HepG2 (cell line): ENCODE results near the gene SLC38A3. TPM values are rescaled to one million over a fixed set of nuclear protein-coding genes. Genes with fewer than 3 reads are reported as not detected.

Source experiments
- ARID5B ChIP-seq: IDR thresholded peaks from 2 replicates; pipeline ENCODE4 v1.4.0; 2020; ENCODE audit warnings: mild to moderate bottlenecking, missing genetic modification reagents
- ATAD3A ChIP-seq: sonication (generic); formaldehyde crosslinking; IDR thresholded peaks from 2 replicates; pipeline ENCODE4 v1.4.0; 2020; ENCODE audit warnings: missing genetic modification reagents
- FOSL1 ChIP-seq: sonication (generic); formaldehyde crosslinking; IDR thresholded peaks from 2 replicates; pipeline ENCODE4 v1.9.0; 2021; ENCODE audit warnings: missing genetic modification reagents, borderline replicate concordance
- FOXK1 ChIP-seq: sonication (generic); formaldehyde crosslinking; IDR thresholded peaks from 2 replicates; pipeline ENCODE4 v1.4.0; 2020; ENCODE audit warnings: low read depth, missing genetic modification reagents, borderline replicate concordance
- IRX3 ChIP-seq: sonication (generic); formaldehyde crosslinking; IDR thresholded peaks from 2 replicates; pipeline ENCODE4 v1.8.1; 2023; ENCODE audit warnings: mild to moderate bottlenecking, low read depth, missing genetic modification reagents, borderline replicate concordance
- MAFF ChIP-seq: IDR thresholded peaks from 2 replicates; pipeline ENCODE4 v1.6.1; 2011; ENCODE audit warnings: low read depth, low read length, improper control_type of control experiment
- NFKBIZ ChIP-seq: IDR thresholded peaks from 2 replicates; pipeline ENCODE4 v1.6.1; 2018; ENCODE audit warnings: missing genetic modification reagents, missing compliant biosample characterization
- NR2F1 ChIP-seq, 2 experiments: fragments of 450-650 bp in 1 of 2; formaldehyde crosslinking in 1 of 2; IDR thresholded peaks; 2 replicates each; pipeline versions ENCODE4 v1.5.0 to v1.6.1; 2016 to 2020; ENCODE audit warnings: mild to moderate bottlenecking in 1 of 2, missing compliant biosample characterization in 1 of 2, missing genetic modification reagents in 1 of 2, moderate library complexity in 1 of 2
- PHF5A ChIP-seq: IDR thresholded peaks from one replicate; pipeline ENCODE4 v1.6.1; 2018; ENCODE audit warnings: low read depth, missing genetic modification reagents; ENCODE audit not compliant: unreplicated experiment
- PITX1 ChIP-seq: sonication (generic); formaldehyde crosslinking; IDR thresholded peaks from 2 replicates; pipeline ENCODE4 v1.5.1; 2020; ENCODE audit warnings: mild to moderate bottlenecking, missing genetic modification reagents
- RFX1 ChIP-seq: fragments of 450-650 bp; IDR thresholded peaks from 2 replicates; pipeline ENCODE4 v1.6.1; 2017
- RFX5 ChIP-seq: IDR thresholded peaks from 2 replicates; pipeline ENCODE4 v1.6.1; 2011; ENCODE audit warnings: low read depth, low read length, improper control_type of control experiment
- SETDB1 ChIP-seq: sonication (generic); formaldehyde crosslinking; IDR thresholded peaks from 2 replicates; pipeline ENCODE4 v1.5.1; 2020; ENCODE audit warnings: missing genetic modification reagents, mild to moderate bottlenecking, borderline replicate concordance
- SMYD3 ChIP-seq: sonication (generic); formaldehyde crosslinking; IDR thresholded peaks from 2 replicates; pipeline ENCODE4 v1.8.1; 2023; ENCODE audit warnings: mild to moderate bottlenecking, missing genetic modification reagents
- SYNCRIP ChIP-seq: fragments of 200-400 bp; formaldehyde crosslinking; IDR thresholded peaks from 2 replicates; pipeline ENCODE4 v1.6.1; 2018; ENCODE audit warnings: mild to moderate bottlenecking, low read depth, low read length; ENCODE audit not compliant: insufficient read depth
- TEF ChIP-seq: sonication (generic); formaldehyde crosslinking; IDR thresholded peaks from 2 replicates; pipeline ENCODE4 v1.5.0; 2020; ENCODE audit warnings: missing genetic modification reagents
- ZNF160 ChIP-seq: sonication (generic); formaldehyde crosslinking; IDR thresholded peaks from 2 replicates; pipeline ENCODE4 v1.8.0; 2022; ENCODE audit warnings: mild to moderate bottlenecking, inconsistent platforms, missing genetic modification reagents
- ZNF235 ChIP-seq: sonication (generic); formaldehyde crosslinking; IDR thresholded peaks from 2 replicates; pipeline ENCODE4 v1.8.1; 2023; ENCODE audit warnings: mild to moderate bottlenecking, missing genetic modification reagents, borderline replicate concordance
- ZNF496 ChIP-seq: sonication (generic); formaldehyde crosslinking; IDR thresholded peaks from 2 replicates; pipeline ENCODE4 v1.8.1; 2023; ENCODE audit warnings: mild to moderate bottlenecking, moderate library complexity, missing genetic modification reagents; ENCODE audit not compliant: insufficient replicate concordance
- ZNF605 ChIP-seq: sonication (generic); formaldehyde crosslinking; IDR thresholded peaks from 2 replicates; pipeline ENCODE4 v1.8.0; 2022; ENCODE audit warnings: mild to moderate bottlenecking, missing genetic modification reagents
- ZNF629 ChIP-seq: sonication (generic); formaldehyde crosslinking; conservative IDR thresholded peaks from 2 replicates; pipeline ENCODE4 v1.5.0; 2020; ENCODE audit warnings: missing genetic modification reagents
- ZNF652 ChIP-seq: IDR thresholded peaks from 2 replicates; pipeline ENCODE4 v1.6.1; 2016; ENCODE audit warnings: low read depth, borderline replicate concordance
- ZNF83 ChIP-seq: sonication (generic); formaldehyde crosslinking; IDR thresholded peaks from 2 replicates; pipeline ENCODE4 v1.4.0; 2020; ENCODE audit warnings: missing genetic modification reagents, mild to moderate bottlenecking, borderline replicate concordance
- polyA plus RNA-seq, 8 experiments: library from polyadenylated mRNA; depleted of rRNA in 3 of 8; stranded (reverse) in 7 of 8; unstranded in 1 of 8; fragments of >200 nt; fragmentation: Illumina TruSeq in 4 of 8; extraction: Trizol in 4 of 8; gene quantifications; 2 replicates each; pipeline versions ENCODE4 v1.2.1 to v1.2.3, GENCODE V29; 2011 to 2016; ENCODE audit warnings: low read depth in 4 of 8, missing spikeins in 1 of 8, mixed read lengths in 1 of 8; ENCODE audit not compliant: insufficient read depth in 1 of 8
- total RNA-seq, 5 experiments: library from RNA; depleted of rRNA; stranded (reverse); fragments of >200 nt; fragmentation: Illumina TruSeq; extraction: Trizol; gene quantifications; 2 replicates each; pipeline ENCODE4 v1.2.3, GENCODE V29; 2016; ENCODE audit warnings: low read depth in 1 of 5
- TF ChIP-seq, protein P1 (sequence below): sonication (generic); formaldehyde crosslinking; IDR thresholded peaks from 2 replicates; pipeline ENCODE4 v1.4.0; 2020; ENCODE audit warnings: mild to moderate bottlenecking, missing genetic modification reagents

Gene SLC38A3
- total and polyA plus RNA-seq, 2 of the 13 experiments (the other 11 are each of a cell fraction or from before 2014, with no cell fraction given), result 29.8 to 164 TPM

DNA sequence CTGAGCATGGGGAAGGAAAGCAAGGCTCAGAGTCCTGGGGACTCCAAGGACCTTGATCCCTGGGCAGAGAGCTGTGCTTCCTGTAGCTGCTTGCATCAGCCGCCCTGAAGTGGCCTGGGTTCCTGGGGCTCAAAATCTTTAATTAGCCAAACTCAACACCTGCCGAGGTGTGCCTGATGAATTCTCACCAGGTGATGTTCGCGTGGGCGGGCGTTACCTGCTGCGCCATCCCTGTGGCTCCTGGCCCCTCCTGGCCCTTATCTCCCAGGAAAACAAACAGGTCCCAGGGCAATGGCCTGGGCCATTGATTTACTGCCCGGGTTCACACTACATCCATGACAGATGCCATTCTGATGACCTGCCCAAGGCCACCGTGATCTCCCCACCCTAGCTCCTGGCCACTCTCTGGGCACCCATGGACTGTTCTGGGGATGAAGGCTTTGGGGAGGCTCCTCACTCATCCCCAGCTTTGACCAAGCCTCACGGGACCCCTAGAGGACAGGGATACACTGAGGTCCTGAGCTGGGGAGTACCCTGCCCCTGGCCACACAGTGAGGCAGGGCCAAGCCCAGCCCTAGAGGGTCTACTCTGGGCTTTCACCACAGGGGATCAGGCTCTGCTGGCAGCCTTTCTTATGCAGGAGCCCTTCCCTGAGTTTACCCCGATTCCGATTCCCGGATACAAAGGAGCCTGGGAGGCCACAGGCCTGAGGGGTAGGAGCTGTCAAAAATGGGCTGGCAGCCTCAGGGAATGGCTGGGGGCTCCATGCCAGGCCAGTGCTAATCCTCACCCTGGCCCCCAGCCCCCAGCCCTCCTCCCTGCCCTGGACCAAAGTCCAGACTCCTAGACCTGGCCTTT, 5.7 kb downstream of the SLC38A3 start (continued):
- TF ChIP-seq NR2F1 (CRISPR knock-in tag; IDR thresholded peaks at IDR 0.05) (peak in 1 of 2 experiments; percentile 76; a peak in 1 of 4 replicates), MAFF (no peak), SETDB1 (CRISPR knock-in tag) (no peak), PITX1 (peak; percentile 78; the same call in 1 of the 2 replicates), RFX1 (no peak; the same call in 1 of the 2 replicates), ZNF83 (CRISPR knock-in tag) (no peak), SYNCRIP (no peak), FOSL1 (CRISPR knock-in tag) (no peak; the same call in 1 of the 2 replicates), ZNF496 (CRISPR knock-in tag) (no peak), IRX3 (no peak), ZNF235 (CRISPR knock-in tag) (0 out of 2 replicates have a peak, but pooled peaks have one; percentile 24), SMYD3 (CRISPR knock-in tag) (no peak), ZNF160 (CRISPR knock-in tag) (no peak), FOXK1 (CRISPR knock-in tag) (peak; percentile 38; the same call in 1 of the 2 replicates), ZNF629 (0 out of 2 replicates have a peak, but pooled peaks have one; percentile 5), ARID5B (CRISPR knock-in tag) (peak; percentile 73), ZNF652 (CRISPR knock-in tag) (no peak), ZNF605 (CRISPR knock-in tag) (peak; percentile 69), RFX5 (no peak), TEF (CRISPR knock-in tag) (no peak), ATAD3A (CRISPR knock-in tag) (no peak), NFKBIZ (0 out of 2 replicates have a peak, but pooled peaks have one; percentile 24), PHF5A (CRISPR knock-in tag) (peak; percentile 7)
- TF ChIP-seq, protein P1, sequence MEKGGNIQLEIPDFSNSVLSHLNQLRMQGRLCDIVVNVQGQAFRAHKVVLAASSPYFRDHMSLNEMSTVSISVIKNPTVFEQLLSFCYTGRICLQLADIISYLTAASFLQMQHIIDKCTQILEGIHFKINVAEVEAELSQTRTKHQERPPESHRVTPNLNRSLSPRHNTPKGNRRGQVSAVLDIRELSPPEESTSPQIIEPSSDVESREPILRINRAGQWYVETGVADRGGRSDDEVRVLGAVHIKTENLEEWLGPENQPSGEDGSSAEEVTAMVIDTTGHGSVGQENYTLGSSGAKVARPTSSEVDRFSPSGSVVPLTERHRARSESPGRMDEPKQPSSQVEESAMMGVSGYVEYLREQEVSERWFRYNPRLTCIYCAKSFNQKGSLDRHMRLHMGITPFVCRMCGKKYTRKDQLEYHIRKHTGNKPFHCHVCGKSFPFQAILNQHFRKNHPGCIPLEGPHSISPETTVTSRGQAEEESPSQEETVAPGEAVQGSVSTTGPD (CRISPR knock-in tag), result no peak
